DND-41 (cell line): Measurements from ENCODE around the gene HCN1.

Experiments
- ATAC-seq: fragments of 200-7000 bp; cut with Tn5 transposase; 3 replicates; pipeline ENCODE4 v1.9.1; 2021; ENCODE audit warnings: low read depth; ENCODE audit not compliant: insufficient read depth
- DNase-seq: peaks from one replicate; pipeline ENCODE4 v3.0.0-alpha.2; 2020
- H2AFZ ChIP-seq: 2 replicates; pipeline ENCODE4 v1.6.0; 2012; ENCODE audit warnings: low read depth, low read length
- H3K27ac ChIP-seq: 2 replicates; pipeline ENCODE4 v1.5.1; 2012; ENCODE audit warnings: low read length, inconsistent platforms
- H3K27me3 ChIP-seq: fragments of 200-600 bp; sonication (generic); 2 replicates; pipeline ENCODE4 v1.6.0; 2012; ENCODE audit warnings: low read length, mild to moderate bottlenecking, inconsistent platforms; ENCODE audit not compliant: insufficient read depth, poor library complexity
- H3K36me3 ChIP-seq: 2 replicates; pipeline ENCODE4 v1.5.1; 2012; ENCODE audit warnings: low read length, inconsistent platforms; ENCODE audit not compliant: insufficient read depth
- H3K4me1 ChIP-seq: 2 replicates; pipeline ENCODE4 v1.5.1; 2012; ENCODE audit warnings: mild to moderate bottlenecking, low read length; ENCODE audit not compliant: insufficient read depth
- H3K4me2 ChIP-seq: 2 replicates; pipeline ENCODE4 v1.6.0; 2012; ENCODE audit warnings: mild to moderate bottlenecking, moderate library complexity, low read length, inconsistent platforms; ENCODE audit not compliant: insufficient read depth
- H3K4me3 ChIP-seq, 2 experiments: fragments of 200-600 bp in 1 of 2; shearing (Covaris generic) in 1 of 2; 2 replicates each; pipeline ENCODE4 v1.5.1; 2012 to 2016; ENCODE audit warnings: inconsistent platforms in 2 of 2, low read length in 2 of 2, mild to moderate bottlenecking in 2 of 2, low read depth in 1 of 2, moderate library complexity in 1 of 2
- H3K79me2 ChIP-seq: 2 replicates; pipeline ENCODE4 v1.6.0; 2012; ENCODE audit warnings: low read length, inconsistent platforms; ENCODE audit not compliant: insufficient read depth
- H3K9ac ChIP-seq: 2 replicates; pipeline ENCODE4 v1.6.0; 2012; ENCODE audit warnings: low read depth, mild to moderate bottlenecking, inconsistent platforms, low read length, moderate library complexity
- H3K9me3 ChIP-seq: 2 replicates; pipeline ENCODE4 v1.5.1; 2012; ENCODE audit warnings: low read length, moderate library complexity, mild to moderate bottlenecking, inconsistent platforms; ENCODE audit not compliant: insufficient read depth, severe bottlenecking
- H4K20me1 ChIP-seq: 2 replicates; pipeline ENCODE4 v1.6.0; 2012; ENCODE audit warnings: low read length; ENCODE audit not compliant: insufficient read depth
- EZH2 ChIP-seq: IDR thresholded peaks from 3 replicates; pipeline ENCODE4 v1.6.1; 2012; ENCODE audit warnings: borderline replicate concordance, low read depth, mild to moderate bottlenecking, moderate library complexity, low read length, inconsistent platforms; ENCODE audit not compliant: severe bottlenecking
- TF ChIP-seq, protein P1 (sequence below): IDR thresholded peaks from 2 replicates; pipeline ENCODE4 v1.5.1; 2012; ENCODE audit warnings: borderline replicate concordance, low read length, moderate library complexity, mild to moderate bottlenecking; ENCODE audit not compliant: poor library complexity, severe bottlenecking; ENCODE audit errors: extremely low read depth

HCN1 gene

GRCh38 chr5:45568813-45569212, 127.4 kb downstream of the HCN1 start:
- no peak for ATAC-seq
- Histone ChIP-seq H4K20me1 (no peaks in the 10 kb centered on the region), H3K4me2 (no peak overlapping the region), H3K4me1 (no peaks in the 10 kb centered on the region), H3K9me3 (no peaks in the 10 kb centered on the region), H3K36me3 (no peaks in the 10 kb centered on the region), H3K27ac (no peak overlapping the region), H3K27me3 (no peaks in the 10 kb centered on the region), H3K4me3 (no peak overlapping the region), H3K79me2 (no peaks in the 10 kb centered on the region), H2AFZ (no peak overlapping the region), H3K9ac (no peak overlapping the region)
- DNase-seq = no peak
- TF ChIP-seq EZH2 = no peak
- TF ChIP-seq, protein P1, sequence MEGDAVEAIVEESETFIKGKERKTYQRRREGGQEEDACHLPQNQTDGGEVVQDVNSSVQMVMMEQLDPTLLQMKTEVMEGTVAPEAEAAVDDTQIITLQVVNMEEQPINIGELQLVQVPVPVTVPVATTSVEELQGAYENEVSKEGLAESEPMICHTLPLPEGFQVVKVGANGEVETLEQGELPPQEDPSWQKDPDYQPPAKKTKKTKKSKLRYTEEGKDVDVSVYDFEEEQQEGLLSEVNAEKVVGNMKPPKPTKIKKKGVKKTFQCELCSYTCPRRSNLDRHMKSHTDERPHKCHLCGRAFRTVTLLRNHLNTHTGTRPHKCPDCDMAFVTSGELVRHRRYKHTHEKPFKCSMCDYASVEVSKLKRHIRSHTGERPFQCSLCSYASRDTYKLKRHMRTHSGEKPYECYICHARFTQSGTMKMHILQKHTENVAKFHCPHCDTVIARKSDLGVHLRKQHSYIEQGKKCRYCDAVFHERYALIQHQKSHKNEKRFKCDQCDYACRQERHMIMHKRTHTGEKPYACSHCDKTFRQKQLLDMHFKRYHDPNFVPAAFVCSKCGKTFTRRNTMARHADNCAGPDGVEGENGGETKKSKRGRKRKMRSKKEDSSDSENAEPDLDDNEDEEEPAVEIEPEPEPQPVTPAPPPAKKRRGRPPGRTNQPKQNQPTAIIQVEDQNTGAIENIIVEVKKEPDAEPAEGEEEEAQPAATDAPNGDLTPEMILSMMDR = no peak

DNA sequence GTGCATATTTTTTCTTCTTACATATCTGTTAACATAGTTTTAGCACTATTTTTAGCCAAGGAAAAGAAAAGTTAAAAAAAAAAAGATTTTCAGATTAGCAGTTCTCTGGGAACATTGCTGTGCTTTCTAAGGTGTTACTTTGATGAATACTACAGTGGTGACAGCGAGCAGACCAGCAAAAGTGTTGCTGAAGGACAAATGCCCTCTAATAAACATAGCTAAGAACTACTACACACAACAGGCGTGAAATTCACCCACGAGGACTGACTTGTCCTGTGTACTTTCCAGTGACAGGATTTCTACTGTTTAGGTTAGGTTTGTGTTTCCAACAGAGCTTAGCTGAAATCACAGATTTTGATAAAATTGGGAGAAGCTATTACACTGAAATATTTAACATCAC, 153.8 kb downstream of the HCN1 start:
- H3K4me1 ChIP-seq = no peaks in the 10 kb centered on the region
- no peak overlapping the region for H3K4me3 ChIP-seq
- H4K20me1 ChIP-seq = no peaks in the 10 kb centered on the region
- no peak overlapping the region for H2AFZ ChIP-seq
- no peak for TF ChIP-seq EZH2
- TF ChIP-seq, protein P1 = no peak
- no peaks in the 10 kb centered on the region for H3K36me3 ChIP-seq
- H3K9ac ChIP-seq = no peak overlapping the region
- no peaks in the 10 kb centered on the region for H3K79me2 ChIP-seq
- no peaks in the 10 kb centered on the region for H3K27me3 ChIP-seq
- no peak overlapping the region for H3K4me2 ChIP-seq
- H3K9me3 ChIP-seq = no peaks in the 10 kb centered on the region
- no peak for DNase-seq
- ATAC-seq = no peak
- no peak overlapping the region for H3K27ac ChIP-seq

- H3K27ac ChIP-seq = no peak overlapping the region
- H3K9me3 ChIP-seq = no peaks in the 10 kb centered on the region
- H3K4me2 ChIP-seq = no peak overlapping the region
- H3K27me3 ChIP-seq = no peaks in the 10 kb centered on the region
- no peak overlapping the region for H2AFZ ChIP-seq
- no peaks in the 10 kb centered on the region for H4K20me1 ChIP-seq
- no peaks in the 10 kb centered on the region for H3K79me2 ChIP-seq
- no peak overlapping the region for H3K4me3 ChIP-seq
- H3K4me1 ChIP-seq = no peaks in the 10 kb centered on the region
- no peak overlapping the region for H3K9ac ChIP-seq
- DNase-seq (no peak), ATAC-seq (no peak)
- H3K36me3 ChIP-seq = no peaks in the 10 kb centered on the region
- TF ChIP-seq, protein P1 = no peak
- no peak for TF ChIP-seq EZH2
Observed at GRCh38 chr5:45533663-45534062, 162.5 kb downstream of the HCN1 start.
